Left ventricle myocardium inferior (tissue), 1 donor: Measurements from ENCODE around the gene ZIC4. TPM values are rescaled to one million over a fixed set of nuclear protein-coding genes. Genes with fewer than 3 reads are reported as not detected.

Source experiments
- DNase-seq: peaks from one replicate; pipeline ENCODE4 v3.0.0-alpha.2; 2020
- H3K27ac ChIP-seq: fragments of 200-600 bp; replicated peaks from 2 replicates; pipeline ENCODE4 v1.8.0; 2021
- H3K27me3 ChIP-seq: fragments of 200-600 bp; 2 replicates; pipeline ENCODE4 v1.8.0; 2021; ENCODE audit warnings: low read depth
- H3K36me3 ChIP-seq: fragments of 200-600 bp; 2 replicates; pipeline ENCODE4 v1.8.0; 2021
- H3K4me1 ChIP-seq: fragments of 200-600 bp; 2 replicates; pipeline ENCODE4 v1.8.0; 2021
- H3K4me3 ChIP-seq: fragments of 200-600 bp; 2 replicates; pipeline ENCODE4 v1.8.0; 2021; ENCODE audit warnings: mild to moderate bottlenecking, moderate library complexity
- H3K9me3 ChIP-seq: fragments of 200-600 bp; replicated peaks from 2 replicates; pipeline ENCODE4 v1.8.0; 2021
- intact Hi-C: fragments of 100-400 bp; cut with micrococcal nuclease; formaldehyde crosslinking; loops from one replicate; pipeline ENCODE4 v1.11.0; 2022
- total RNA-seq: library from RNA; stranded (reverse); fragmentation: NEBNext Ultra II Directional; extraction: Animal tissue kit (Norgen Biotek cat#: 25700); gene quantifications from one replicate; pipeline ENCODE4 v1.2.1, GENCODE V29; 2021
- TF ChIP-seq, protein P1 (sequence below): fragments of 200-600 bp; IDR thresholded peaks from 2 replicates; pipeline ENCODE4 v1.8.0; 2021; ENCODE audit warnings: antibody characterized with exemption, mild to moderate bottlenecking, borderline replicate concordance
- donor health status: DM: no; HTN: yes; CAD: no; lungs with severe emphysema.

Gene ZIC4
- total RNA-seq, 1 donor from 2014 or later, result not detected

DNA sequence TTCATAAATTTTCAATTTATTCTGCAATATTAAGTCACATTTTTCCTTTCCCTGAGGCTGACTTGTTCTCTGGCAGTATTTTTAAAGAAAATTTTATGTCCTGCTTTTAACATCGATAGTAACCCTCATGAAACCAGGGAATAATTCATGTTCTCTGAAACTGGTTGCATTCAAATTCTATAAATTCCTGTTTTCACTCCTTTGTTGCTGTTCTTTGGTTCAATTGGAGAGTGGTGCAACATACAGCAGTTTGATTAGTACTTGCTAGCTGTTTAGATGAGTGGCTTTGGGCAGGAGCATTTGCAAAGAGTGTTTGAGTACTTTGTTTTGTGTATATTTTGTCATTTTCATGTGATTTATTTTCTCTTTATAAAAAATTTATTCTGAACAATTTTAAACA is 22.0 kb upstream of the ZIC4 start:
- DNase-seq, result no peak
- H3K36me3 ChIP-seq, result no peaks in the 10 kb centered on the region
- no peak overlapping the region for H3K4me3 ChIP-seq
- no peaks in the 10 kb centered on the region for H3K9me3 ChIP-seq
- H3K4me1 ChIP-seq, result peaks cover 5% of the 10 kb centered on the region
- no peak overlapping the region for H3K27ac ChIP-seq
- peaks cover 94% of the 10 kb centered on the region for H3K27me3 ChIP-seq
- intact Hi-C loops, result no loop called here
- TF ChIP-seq, protein P1, sequence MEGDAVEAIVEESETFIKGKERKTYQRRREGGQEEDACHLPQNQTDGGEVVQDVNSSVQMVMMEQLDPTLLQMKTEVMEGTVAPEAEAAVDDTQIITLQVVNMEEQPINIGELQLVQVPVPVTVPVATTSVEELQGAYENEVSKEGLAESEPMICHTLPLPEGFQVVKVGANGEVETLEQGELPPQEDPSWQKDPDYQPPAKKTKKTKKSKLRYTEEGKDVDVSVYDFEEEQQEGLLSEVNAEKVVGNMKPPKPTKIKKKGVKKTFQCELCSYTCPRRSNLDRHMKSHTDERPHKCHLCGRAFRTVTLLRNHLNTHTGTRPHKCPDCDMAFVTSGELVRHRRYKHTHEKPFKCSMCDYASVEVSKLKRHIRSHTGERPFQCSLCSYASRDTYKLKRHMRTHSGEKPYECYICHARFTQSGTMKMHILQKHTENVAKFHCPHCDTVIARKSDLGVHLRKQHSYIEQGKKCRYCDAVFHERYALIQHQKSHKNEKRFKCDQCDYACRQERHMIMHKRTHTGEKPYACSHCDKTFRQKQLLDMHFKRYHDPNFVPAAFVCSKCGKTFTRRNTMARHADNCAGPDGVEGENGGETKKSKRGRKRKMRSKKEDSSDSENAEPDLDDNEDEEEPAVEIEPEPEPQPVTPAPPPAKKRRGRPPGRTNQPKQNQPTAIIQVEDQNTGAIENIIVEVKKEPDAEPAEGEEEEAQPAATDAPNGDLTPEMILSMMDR, result no peak

DNA sequence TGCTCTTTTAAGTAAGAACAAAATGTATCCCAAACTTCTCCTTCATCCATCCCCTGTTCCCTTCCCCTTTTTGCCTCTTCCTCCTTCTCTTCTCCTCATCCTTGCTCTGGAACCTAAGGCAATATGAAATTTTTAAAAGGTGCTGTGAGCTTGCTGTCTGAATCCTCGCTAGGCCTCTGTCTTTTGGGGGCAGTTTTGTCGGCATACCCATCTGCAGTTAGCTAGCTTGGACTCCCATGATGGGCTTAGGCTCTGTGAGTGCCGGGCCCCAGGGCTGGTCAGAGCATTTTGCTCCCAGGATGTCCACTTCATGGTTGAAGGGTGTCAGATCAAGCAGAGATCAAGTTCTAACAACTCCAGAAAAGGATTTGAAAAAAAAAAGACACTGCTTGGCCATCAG is 21.4 kb upstream of the ZIC4 start:
- TF ChIP-seq, protein P1, result no peak
- DNase-seq, result no peak
- intact Hi-C loops, result no loop called here
- Histone ChIP-seq H3K9me3 (no peaks in the 10 kb centered on the region), H3K4me1 (peaks cover 10% of the 10 kb centered on the region), H3K36me3 (no peaks in the 10 kb centered on the region), H3K4me3 (no peak overlapping the region), H3K27me3 (peaks cover 94% of the 10 kb centered on the region), H3K27ac (no peak overlapping the region)

- DNase-seq, result no peak
- no peak overlapping the region for H3K27ac ChIP-seq
- peaks cover 10% of the 10 kb centered on the region for H3K4me1 ChIP-seq
- H3K27me3 ChIP-seq, result peaks cover 95% of the 10 kb centered on the region
- H3K36me3 ChIP-seq, result no peaks in the 10 kb centered on the region
- TF ChIP-seq, protein P1, result no peak
- H3K9me3 ChIP-seq, result no peaks in the 10 kb centered on the region
- no peak overlapping the region for H3K4me3 ChIP-seq
- intact Hi-C loops, result no loop called here
Measured at GRCh38 chr3:147426931-147427330, 20.6 kb upstream of the ZIC4 start.

DNA sequence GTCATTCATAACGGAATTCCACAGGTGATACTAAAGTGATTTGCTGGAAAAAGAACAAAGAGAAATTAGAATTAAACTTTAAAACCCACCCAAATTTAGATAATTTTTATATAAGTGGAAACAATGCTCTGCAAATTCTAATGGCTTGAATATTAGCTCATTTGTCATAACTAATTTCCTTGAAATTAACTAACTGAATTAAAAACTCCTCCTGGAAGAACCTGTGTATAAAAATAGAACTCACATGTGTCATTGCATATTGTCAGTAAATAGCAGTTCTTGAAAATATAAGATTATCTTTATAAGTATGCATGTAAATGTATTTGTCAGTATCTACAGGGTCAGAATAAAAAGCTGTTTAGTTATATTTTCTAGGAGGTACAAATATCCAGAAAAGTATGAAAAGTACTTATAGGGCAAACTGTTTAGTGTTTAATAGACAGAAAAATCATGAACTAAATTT is 19.1 kb upstream of the ZIC4 start:
- DNase-seq, result no peak
- Histone ChIP-seq H3K9me3 (no peaks in the 10 kb centered on the region), H3K4me3 (no peak overlapping the region), H3K27me3 (peaks cover 98% of the 10 kb centered on the region), H3K36me3 (no peaks in the 10 kb centered on the region), H3K27ac (no peak overlapping the region), H3K4me1 (peaks cover 21% of the 10 kb centered on the region)
- TF ChIP-seq, protein P1, result no peak
- intact Hi-C loops, result no loop called here

DNA sequence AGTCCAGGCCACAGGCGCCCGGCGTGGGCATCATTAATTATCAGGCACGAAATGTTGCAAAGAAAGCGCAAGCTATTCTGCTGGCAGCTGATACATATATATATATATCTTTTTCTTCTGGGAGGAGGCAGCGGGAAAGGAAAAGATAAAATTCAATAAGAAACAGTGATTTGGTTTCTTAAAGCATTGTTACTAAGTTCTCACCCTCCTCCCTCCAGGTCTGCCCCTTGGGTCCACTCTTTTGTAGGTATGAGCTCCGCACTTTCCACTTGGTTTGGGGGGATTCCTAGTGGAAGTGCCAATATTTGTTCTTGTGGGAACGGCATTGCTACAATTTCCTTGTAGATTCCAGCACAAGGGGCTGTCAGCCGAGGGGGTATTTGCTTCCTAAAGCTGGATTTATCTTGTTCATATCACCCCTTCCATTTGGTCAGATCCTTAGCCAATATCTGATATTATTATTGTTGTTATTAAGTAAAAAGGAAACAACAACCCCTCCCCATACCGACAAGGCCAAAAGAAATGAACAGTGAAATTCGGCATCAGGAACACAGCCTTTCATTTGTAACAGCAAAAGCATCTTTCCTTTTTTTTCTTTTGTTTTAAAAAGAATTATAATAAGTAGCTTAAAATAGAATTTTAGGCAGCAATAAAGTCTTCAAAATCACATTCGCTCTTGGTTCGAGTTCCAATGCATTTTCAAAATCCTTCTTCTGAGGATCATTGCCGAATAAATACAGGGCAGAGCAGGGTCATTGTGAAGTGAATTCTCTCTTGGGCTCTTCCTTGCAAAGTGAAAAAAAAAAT is 18.4 kb upstream of the ZIC4 start:
- TF ChIP-seq, protein P1, result no peak
- Histone ChIP-seq H3K9me3 (no peaks in the 10 kb centered on the region), H3K4me1 (peaks cover 21% of the 10 kb centered on the region), H3K27ac (no peak overlapping the region), H3K27me3 (peaks cover 99% of the 10 kb centered on the region), H3K36me3 (no peaks in the 10 kb centered on the region), H3K4me3 (no peak overlapping the region)
- intact Hi-C loops, result no loop called here
- DNase-seq, result no peak
